BJ (cell line): ENCODE data around the gene ANKRD11. TPM values are rescaled to one million over a fixed set of nuclear protein-coding genes. Genes with fewer than 3 reads are reported as not detected.
"Not testable (repeated sequence)": the region's sequence is repeated elsewhere in the genome, so short reads cannot be mapped to it uniquely, and the experiment has no call there.

Experiments used
- CTCF ChIA-PET: fragments of 350-600 bp; formaldehyde crosslinking; extraction: SDS; loops from one replicate; lab custom pipeline; 2021; ENCODE audit warnings: antibody characterized with exemption, inconsistent platforms; lab: Yijun Ruan, JAX
- POLR2A ChIA-PET: fragments of 300-600 bp; sonication (Branson Sonifier 250); formaldehyde crosslinking; extraction: SDS; loops from one replicate; lab custom pipeline; 2021; ENCODE audit warnings: antibody characterized with exemption; lab: Charles Lee
- DNase-seq: peaks from one replicate; pipeline ENCODE4 v3.0.0-alpha.2; 2011; ENCODE audit warnings: low read depth
- H3K27me3 ChIP-seq: 2 replicates; pipeline ENCODE4 v1.6.0; 2011; ENCODE audit warnings: low read length; ENCODE audit not compliant: control insufficient read depth, insufficient read depth
- H3K36me3 ChIP-seq: 2 replicates; pipeline ENCODE4 v1.5.1; 2011; ENCODE audit warnings: low read length; ENCODE audit not compliant: control insufficient read depth, insufficient read depth
- H3K4me3 ChIP-seq: 2 replicates; pipeline ENCODE4 v1.5.1; 2011; ENCODE audit warnings: low read depth, mild to moderate bottlenecking, control low read depth, low read length
- polyA plus RNA-seq: library from polyadenylated mRNA; depleted of rRNA; stranded (reverse); fragments of >200 nt; gene quantifications from 2 replicates; pipeline ENCODE4 v1.2.3, GENCODE V29; 2011
- TF ChIP-seq, protein P1 (sequence below): IDR thresholded peaks from 2 replicates; pipeline ENCODE4 v1.5.1; 2011; ENCODE audit warnings: low read depth, mild to moderate bottlenecking, control low read depth, inconsistent platforms, low read length, moderate library complexity; ENCODE audit not compliant: insufficient read depth

ANKRD11 gene
- polyA plus RNA-seq, 1 experiment, result 61.8 TPM

DNA sequence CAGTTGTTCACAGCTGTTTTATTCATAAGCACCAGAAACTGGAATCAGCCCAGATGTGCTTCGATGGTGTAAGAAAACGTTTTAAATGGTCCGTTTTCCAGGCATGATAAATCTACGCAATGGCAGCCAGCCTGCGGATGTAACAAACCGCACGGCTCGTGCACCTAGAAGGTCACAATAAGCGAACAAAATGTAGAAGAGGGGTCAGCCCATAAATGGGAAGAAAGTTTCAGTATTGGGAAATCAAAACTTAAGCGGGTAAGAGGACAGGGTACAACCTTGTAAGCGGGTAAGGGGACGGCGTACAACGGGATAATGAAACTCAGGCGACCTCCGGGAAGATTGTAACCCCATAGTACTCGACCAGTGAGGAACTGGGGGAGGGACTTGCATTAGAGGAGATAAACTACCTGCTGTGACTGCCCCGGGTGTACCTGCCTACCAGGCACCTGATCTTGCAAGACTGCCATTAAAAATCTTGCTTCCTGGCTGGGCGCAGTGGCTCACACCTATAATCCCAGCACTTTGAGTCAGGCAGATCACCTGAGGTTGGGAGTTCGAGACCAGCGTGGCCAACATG lies 66.6 kb downstream of the ANKRD11 start:
- Histone ChIP-seq H3K36me3 (peaks cover 3% of the 10 kb centered on the region; the same call in 1 of the 2 replicates), H3K27me3 (no peaks in the 10 kb centered on the region), H3K4me3 (no peak overlapping the region)
- CTCF ChIA-PET, result no interaction called here
- no peak for DNase-seq
- POLR2A ChIA-PET, result no interaction called here
- TF ChIP-seq, protein P1, sequence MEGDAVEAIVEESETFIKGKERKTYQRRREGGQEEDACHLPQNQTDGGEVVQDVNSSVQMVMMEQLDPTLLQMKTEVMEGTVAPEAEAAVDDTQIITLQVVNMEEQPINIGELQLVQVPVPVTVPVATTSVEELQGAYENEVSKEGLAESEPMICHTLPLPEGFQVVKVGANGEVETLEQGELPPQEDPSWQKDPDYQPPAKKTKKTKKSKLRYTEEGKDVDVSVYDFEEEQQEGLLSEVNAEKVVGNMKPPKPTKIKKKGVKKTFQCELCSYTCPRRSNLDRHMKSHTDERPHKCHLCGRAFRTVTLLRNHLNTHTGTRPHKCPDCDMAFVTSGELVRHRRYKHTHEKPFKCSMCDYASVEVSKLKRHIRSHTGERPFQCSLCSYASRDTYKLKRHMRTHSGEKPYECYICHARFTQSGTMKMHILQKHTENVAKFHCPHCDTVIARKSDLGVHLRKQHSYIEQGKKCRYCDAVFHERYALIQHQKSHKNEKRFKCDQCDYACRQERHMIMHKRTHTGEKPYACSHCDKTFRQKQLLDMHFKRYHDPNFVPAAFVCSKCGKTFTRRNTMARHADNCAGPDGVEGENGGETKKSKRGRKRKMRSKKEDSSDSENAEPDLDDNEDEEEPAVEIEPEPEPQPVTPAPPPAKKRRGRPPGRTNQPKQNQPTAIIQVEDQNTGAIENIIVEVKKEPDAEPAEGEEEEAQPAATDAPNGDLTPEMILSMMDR, result no peak

DNA sequence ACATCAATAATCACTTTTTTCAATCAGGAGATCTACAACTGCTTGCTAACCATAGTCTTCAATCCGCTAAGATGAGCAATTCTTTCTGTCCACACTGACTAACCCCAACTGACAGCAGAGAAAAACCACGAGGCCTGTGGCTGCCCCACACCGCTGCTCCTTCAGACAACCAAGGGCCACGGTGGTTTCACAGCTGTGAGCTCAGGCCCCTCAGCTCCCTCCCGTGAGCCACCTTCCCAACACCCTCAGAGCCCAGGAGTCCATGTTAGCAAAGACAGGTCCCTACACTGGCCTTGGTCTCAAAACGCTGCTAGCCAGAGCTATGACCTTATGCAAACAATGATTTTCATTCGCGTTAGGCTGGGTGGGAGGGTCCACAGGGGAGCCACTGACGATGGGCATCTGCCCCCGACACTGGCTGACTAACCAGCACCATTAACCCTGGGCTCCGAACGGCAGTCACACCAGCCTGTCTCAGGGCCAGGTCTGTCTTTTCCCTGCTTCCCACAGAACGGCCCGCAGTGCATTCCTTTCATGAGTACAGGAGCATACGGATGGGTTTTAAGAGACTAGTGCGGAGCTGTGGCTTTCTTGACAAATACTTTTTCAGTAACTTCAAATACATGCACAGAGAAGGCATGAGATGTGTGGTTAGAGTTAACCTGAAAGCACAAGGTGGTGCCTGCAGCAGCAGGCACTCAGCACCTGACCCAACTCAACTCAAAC lies 67.3 kb downstream of the ANKRD11 start:
- POLR2A ChIA-PET, result no interaction called here
- TF ChIP-seq, protein P1, result no peak

DNA sequence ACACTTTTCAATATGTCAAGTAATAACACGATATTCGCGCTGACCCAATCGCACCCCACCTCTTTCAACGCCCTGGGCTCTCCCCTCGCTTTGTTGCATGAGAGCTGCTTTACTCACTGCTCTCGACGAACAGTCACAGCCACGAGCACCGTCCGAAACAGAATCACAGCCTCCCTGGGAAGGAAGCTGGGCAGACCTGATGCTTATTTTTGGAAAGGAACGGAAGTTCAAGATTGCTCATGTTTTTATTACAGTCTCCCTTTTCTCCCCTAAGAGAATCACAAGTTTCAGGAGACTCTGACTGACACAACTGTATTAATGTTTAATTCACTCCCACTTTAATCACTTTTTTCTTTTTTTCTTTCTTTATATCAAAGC lies 67.8 kb downstream of the ANKRD11 start:
- no peak for DNase-seq
- POLR2A ChIA-PET, result no interaction called here
- Histone ChIP-seq H3K27me3 (no peaks in the 10 kb centered on the region), H3K4me3 (no peak overlapping the region), H3K36me3 (peaks cover 4% of the 10 kb centered on the region)
- CTCF ChIA-PET, result no interaction called here
- TF ChIP-seq, protein P1, result no peak

More for the DNA sequence above, 67.3 kb downstream of the ANKRD11 start:
- CTCF ChIA-PET, result no interaction called here
- Histone ChIP-seq H3K36me3 (peaks cover 3% of the 10 kb centered on the region; the same call in 1 of the 2 replicates), H3K4me3 (no peak overlapping the region), H3K27me3 (no peaks in the 10 kb centered on the region)
- no peak for DNase-seq

DNA sequence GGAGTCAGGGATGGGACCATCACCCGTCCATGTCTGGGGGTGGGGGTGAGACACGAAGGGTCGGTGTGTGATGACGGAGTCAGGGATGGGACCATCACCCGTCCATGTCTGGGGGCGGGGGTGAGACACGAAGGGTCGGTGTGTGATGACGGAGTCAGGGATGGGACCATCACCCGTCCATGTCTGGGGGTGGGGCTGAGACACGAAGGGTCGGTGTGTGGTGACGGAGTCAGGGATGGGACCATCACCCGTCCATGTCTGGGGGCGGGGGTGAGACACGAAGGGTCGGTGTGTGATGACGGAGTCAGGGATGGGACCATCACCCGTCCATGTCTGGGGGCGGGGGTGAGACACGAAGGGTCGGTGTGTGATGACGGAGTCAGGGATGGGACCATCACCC lies 69.1 kb downstream of the ANKRD11 start:
- CTCF ChIA-PET, H3K36me3 ChIP-seq, POLR2A ChIA-PET, H3K4me3 ChIP-seq, DNase-seq, H3K27me3 ChIP-seq: not testable (repeated sequence)

DNA sequence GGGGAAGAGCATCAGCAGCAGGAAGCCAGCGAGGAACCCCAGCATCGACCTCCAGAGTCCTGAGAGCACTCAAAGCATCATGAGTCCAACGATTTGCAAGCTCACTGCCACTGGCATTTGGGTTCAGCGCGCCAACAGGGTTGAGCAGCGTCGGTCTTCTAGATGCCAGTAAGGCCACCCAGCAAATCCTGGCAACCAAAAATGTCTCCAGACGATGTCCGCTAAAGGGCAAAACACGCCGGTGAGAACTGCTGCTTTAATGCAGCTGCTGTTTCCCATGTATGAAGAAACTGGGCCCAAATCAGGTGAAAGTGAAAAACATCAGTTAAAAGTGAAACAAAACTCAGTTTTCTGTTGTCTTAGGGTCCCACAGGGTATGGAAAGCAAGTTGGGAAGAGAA lies 70.2 kb downstream of the ANKRD11 start:
- no peaks in the 10 kb centered on the region for H3K27me3 ChIP-seq
- TF ChIP-seq, protein P1, result no peak
- ChIA-PET CTCF (interaction anchor here (0.6 to 1.1 kb wide), 2 partner anchors 10 to 311 kb away, joined by 3 to 4 read pairs; no protein-coding TSS in a partner anchor), POLR2A (no interaction called here)
- no peak overlapping the region for H3K4me3 ChIP-seq
- no peak for DNase-seq
- peaks cover 5% of the 10 kb centered on the region for H3K36me3 ChIP-seq
